WTC11 (cell line): ENCODE data around the gene NAA40. TPM values are rescaled to one million over a fixed set of nuclear protein-coding genes. Genes with fewer than 3 reads are reported as not detected.

Experiments
- ATAC-seq: fragments of 200-7000 bp; cut with Tn5 transposase; 2 replicates; pipeline ENCODE4 v1.10.0; 2021; ENCODE audit warnings: mild to moderate bottlenecking, moderate library complexity
- CTCF ChIA-PET: fragments of 300-600 bp; sonication (Branson Sonifier 250); formaldehyde crosslinking; loops from one replicate; lab custom pipeline; 2021; ENCODE audit warnings: antibody characterized with exemption; lab: Charles Lee
- POLR2A ChIA-PET: fragments of 350-600 bp; sonication (Branson Sonifier 250); formaldehyde crosslinking; loops from one replicate; lab custom pipeline; 2021; ENCODE audit warnings: antibody characterized with exemption; lab: Charles Lee
- DNase-seq: peaks from one replicate; pipeline ENCODE4 v3.0.0; 2021; ENCODE audit warnings: low spot score
- H3K27ac Mint-ChIP-seq: 2 replicates; pipeline ENCODE4 v1.8.0; 2021; ENCODE audit warnings: mixed read lengths
- H3K27me3 Mint-ChIP-seq: 2 replicates; pipeline ENCODE4 v1.8.0; 2021; ENCODE audit warnings: low read depth, mild to moderate bottlenecking, moderate library complexity, mixed read lengths
- H3K36me3 Mint-ChIP-seq: 2 replicates; pipeline ENCODE4 v1.8.0; 2021; ENCODE audit warnings: mixed read lengths
- H3K4me1 Mint-ChIP-seq: 2 replicates; pipeline ENCODE4 v1.8.0; 2022; ENCODE audit warnings: mixed read lengths
- H3K4me3 Mint-ChIP-seq: 2 replicates; pipeline ENCODE4 v1.8.0; 2021; ENCODE audit warnings: mild to moderate bottlenecking, moderate library complexity, mixed read lengths
- H3K9me3 Mint-ChIP-seq: 2 replicates; pipeline ENCODE4 v1.8.0; 2021; ENCODE audit warnings: mixed read lengths
- ATF1 ChIP-seq: sonication (generic); formaldehyde crosslinking; IDR thresholded peaks from 2 replicates; pipeline ENCODE4 v1.8.1; 2023; ENCODE audit warnings: mild to moderate bottlenecking, moderate library complexity, missing genetic modification reagents
- CREB1 ChIP-seq: sonication (generic); formaldehyde crosslinking; IDR thresholded peaks from 2 replicates; pipeline ENCODE4 v1.8.0; 2023; ENCODE audit warnings: mild to moderate bottlenecking, missing genetic modification reagents
- CREM ChIP-seq: sonication (generic); formaldehyde crosslinking; IDR thresholded peaks from 2 replicates; pipeline ENCODE4 v1.8.1; 2022; ENCODE audit warnings: mild to moderate bottlenecking, missing genetic modification reagents, moderate library complexity
- MYBL2 ChIP-seq: sonication (generic); formaldehyde crosslinking; IDR thresholded peaks from 2 replicates; pipeline ENCODE4 v1.8.1; 2023; ENCODE audit warnings: mild to moderate bottlenecking, moderate library complexity, missing genetic modification reagents
- NFYB ChIP-seq: sonication (generic); formaldehyde crosslinking; conservative IDR thresholded peaks from 2 replicates; pipeline ENCODE4 v1.8.0; 2022; ENCODE audit warnings: low read depth, missing genetic modification reagents
- RORB ChIP-seq: fragments of 250-450 bp; sonication (Bioruptor Pico); IDR thresholded peaks from 2 replicates; pipeline ENCODE4 v1.9.0; 2021; ENCODE audit warnings: mild to moderate bottlenecking
- SMAD3 ChIP-seq: sonication (generic); formaldehyde crosslinking; IDR thresholded peaks from 2 replicates; pipeline ENCODE4 v1.8.0; 2022; ENCODE audit warnings: missing genetic modification reagents, mild to moderate bottlenecking, borderline replicate concordance
- TCF7 ChIP-seq: sonication (generic); formaldehyde crosslinking; IDR thresholded peaks from 2 replicates; pipeline ENCODE4 v1.8.0; 2022; ENCODE audit warnings: mild to moderate bottlenecking, low read depth, missing genetic modification reagents, moderate library complexity
- ZBTB21 ChIP-seq: sonication (generic); formaldehyde crosslinking; IDR thresholded peaks from 2 replicates; pipeline ENCODE4 v1.8.1; 2023; ENCODE audit warnings: mild to moderate bottlenecking, missing genetic modification reagents, borderline replicate concordance
- ZNF121 ChIP-seq: sonication (generic); formaldehyde crosslinking; IDR thresholded peaks from 2 replicates; pipeline ENCODE4 v1.8.0; 2023; ENCODE audit warnings: missing genetic modification reagents
- ZNF263 ChIP-seq: sonication (generic); formaldehyde crosslinking; IDR thresholded peaks from 2 replicates; pipeline ENCODE4 v1.8.1; 2022; ENCODE audit warnings: low read depth, mild to moderate bottlenecking, moderate library complexity, missing genetic modification reagents
- ZNF396 ChIP-seq: fragments of 250-450 bp; sonication (Bioruptor Pico); IDR thresholded peaks from 2 replicates; pipeline ENCODE4 v1.8.0; 2021; ENCODE audit warnings: mild to moderate bottlenecking, moderate library complexity, borderline replicate concordance
- ZNF423 ChIP-seq: fragments of 250-450 bp; sonication (Bioruptor Pico); IDR thresholded peaks from 2 replicates; pipeline ENCODE4 v2.1.2; 2022; ENCODE audit warnings: mild to moderate bottlenecking, moderate library complexity
- total RNA-seq: library from RNA; stranded (reverse); gene quantifications from 3 replicates; pipeline ENCODE4 v1.2.3, GENCODE V29; 2021
- TF ChIP-seq, protein P1 (sequence below): fragments of 250-450 bp; sonication (Bioruptor Pico); IDR thresholded peaks from 2 replicates; pipeline ENCODE4 v2.1.2; 2022; ENCODE audit warnings: mild to moderate bottlenecking, moderate library complexity
- TF ChIP-seq, protein P2 (sequence below): sonication (generic); formaldehyde crosslinking; IDR thresholded peaks from 2 replicates; pipeline ENCODE4 v1.8.0; 2023; ENCODE audit warnings: mild to moderate bottlenecking, missing genetic modification reagents
- TF ChIP-seq, protein P3 (sequence below): sonication (generic); formaldehyde crosslinking; IDR thresholded peaks from 2 replicates; pipeline ENCODE4 v1.8.0; 2022; ENCODE audit warnings: mild to moderate bottlenecking, missing genetic modification reagents
- TF ChIP-seq, protein P4 (sequence below): sonication (generic); formaldehyde crosslinking; IDR thresholded peaks from 2 replicates; pipeline ENCODE4 v1.8.0; 2022; ENCODE audit warnings: missing genetic modification reagents
- TF ChIP-seq, protein P5 (sequence below): sonication (generic); formaldehyde crosslinking; IDR thresholded peaks from 2 replicates; pipeline ENCODE4 v1.8.1; 2022; ENCODE audit warnings: mild to moderate bottlenecking, moderate library complexity, missing genetic modification reagents
- TF ChIP-seq, protein P6 (sequence below): sonication (generic); formaldehyde crosslinking; IDR thresholded peaks from 2 replicates; pipeline ENCODE4 v1.8.0; 2022; ENCODE audit warnings: mild to moderate bottlenecking, missing genetic modification reagents
- TF ChIP-seq, protein P7 (sequence below): sonication (generic); formaldehyde crosslinking; IDR thresholded peaks from 2 replicates; pipeline ENCODE4 v1.8.0; 2022; ENCODE audit warnings: mild to moderate bottlenecking, missing genetic modification reagents
- TF ChIP-seq, protein P8 (sequence below): sonication (generic); formaldehyde crosslinking; IDR thresholded peaks from 2 replicates; pipeline ENCODE4 v1.8.1; 2023; ENCODE audit warnings: mild to moderate bottlenecking, missing genetic modification reagents
- TF ChIP-seq, protein P9 (sequence below): sonication (generic); formaldehyde crosslinking; IDR thresholded peaks from 2 replicates; pipeline ENCODE4 v1.8.1; 2022; ENCODE audit warnings: missing genetic modification reagents, borderline replicate concordance

The NAA40 gene
- total RNA-seq, 1 experiment from 2014 or later: 31.8 TPM

DNA sequence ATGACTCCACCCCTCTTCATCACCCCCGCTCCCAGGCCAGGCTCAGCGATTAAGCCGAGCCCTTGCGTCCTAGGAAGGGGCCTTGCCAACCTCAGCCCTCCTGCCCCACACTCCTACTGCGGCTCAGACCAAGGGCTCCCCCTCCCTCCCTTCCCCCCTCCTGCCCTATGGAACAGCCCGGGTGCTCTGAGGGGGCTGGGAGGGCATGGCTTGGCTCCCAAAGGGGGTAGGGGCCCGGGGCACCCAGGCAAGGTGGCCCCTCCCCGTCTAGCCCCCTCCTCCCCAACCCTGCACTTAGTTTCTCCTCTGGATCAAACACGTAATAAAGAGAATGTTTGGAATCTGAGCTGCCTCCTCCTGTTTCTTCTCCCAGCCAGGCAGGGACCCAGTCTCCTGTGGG, 28.1 kb upstream of the NAA40 start (continued):
- TF ChIP-seq RORB: no peak
- TF ChIP-seq ZNF121 (CRISPR knock-in tag): no peak
- TF ChIP-seq CREM (CRISPR knock-in tag): no peak
- TF ChIP-seq, protein P1, sequence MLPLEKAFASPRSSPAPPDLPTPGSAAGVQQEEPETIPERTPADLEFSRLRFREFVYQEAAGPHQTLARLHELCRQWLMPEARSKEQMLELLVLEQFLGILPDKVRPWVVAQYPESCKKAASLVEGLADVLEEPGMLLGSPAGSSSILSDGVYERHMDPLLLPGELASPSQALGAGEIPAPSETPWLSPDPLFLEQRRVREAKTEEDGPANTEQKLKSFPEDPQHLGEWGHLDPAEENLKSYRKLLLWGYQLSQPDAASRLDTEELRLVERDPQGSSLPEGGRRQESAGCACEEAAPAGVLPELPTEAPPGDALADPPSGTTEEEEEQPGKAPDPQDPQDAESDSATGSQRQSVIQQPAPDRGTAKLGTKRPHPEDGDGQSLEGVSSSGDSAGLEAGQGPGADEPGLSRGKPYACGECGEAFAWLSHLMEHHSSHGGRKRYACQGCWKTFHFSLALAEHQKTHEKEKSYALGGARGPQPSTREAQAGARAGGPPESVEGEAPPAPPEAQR: no peak
- no peak for TF ChIP-seq NFYB (CRISPR knock-in tag)
- TF ChIP-seq, protein P2, sequence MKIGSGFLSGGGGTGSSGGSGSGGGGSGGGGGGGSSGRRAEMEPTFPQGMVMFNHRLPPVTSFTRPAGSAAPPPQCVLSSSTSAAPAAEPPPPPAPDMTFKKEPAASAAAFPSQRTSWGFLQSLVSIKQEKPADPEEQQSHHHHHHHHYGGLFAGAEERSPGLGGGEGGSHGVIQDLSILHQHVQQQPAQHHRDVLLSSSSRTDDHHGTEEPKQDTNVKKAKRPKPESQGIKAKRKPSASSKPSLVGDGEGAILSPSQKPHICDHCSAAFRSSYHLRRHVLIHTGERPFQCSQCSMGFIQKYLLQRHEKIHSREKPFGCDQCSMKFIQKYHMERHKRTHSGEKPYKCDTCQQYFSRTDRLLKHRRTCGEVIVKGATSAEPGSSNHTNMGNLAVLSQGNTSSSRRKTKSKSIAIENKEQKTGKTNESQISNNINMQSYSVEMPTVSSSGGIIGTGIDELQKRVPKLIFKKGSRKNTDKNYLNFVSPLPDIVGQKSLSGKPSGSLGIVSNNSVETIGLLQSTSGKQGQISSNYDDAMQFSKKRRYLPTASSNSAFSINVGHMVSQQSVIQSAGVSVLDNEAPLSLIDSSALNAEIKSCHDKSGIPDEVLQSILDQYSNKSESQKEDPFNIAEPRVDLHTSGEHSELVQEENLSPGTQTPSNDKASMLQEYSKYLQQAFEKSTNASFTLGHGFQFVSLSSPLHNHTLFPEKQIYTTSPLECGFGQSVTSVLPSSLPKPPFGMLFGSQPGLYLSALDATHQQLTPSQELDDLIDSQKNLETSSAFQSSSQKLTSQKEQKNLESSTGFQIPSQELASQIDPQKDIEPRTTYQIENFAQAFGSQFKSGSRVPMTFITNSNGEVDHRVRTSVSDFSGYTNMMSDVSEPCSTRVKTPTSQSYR: no peak
- TF ChIP-seq ZBTB21: no peak
- TF ChIP-seq, protein P3, sequence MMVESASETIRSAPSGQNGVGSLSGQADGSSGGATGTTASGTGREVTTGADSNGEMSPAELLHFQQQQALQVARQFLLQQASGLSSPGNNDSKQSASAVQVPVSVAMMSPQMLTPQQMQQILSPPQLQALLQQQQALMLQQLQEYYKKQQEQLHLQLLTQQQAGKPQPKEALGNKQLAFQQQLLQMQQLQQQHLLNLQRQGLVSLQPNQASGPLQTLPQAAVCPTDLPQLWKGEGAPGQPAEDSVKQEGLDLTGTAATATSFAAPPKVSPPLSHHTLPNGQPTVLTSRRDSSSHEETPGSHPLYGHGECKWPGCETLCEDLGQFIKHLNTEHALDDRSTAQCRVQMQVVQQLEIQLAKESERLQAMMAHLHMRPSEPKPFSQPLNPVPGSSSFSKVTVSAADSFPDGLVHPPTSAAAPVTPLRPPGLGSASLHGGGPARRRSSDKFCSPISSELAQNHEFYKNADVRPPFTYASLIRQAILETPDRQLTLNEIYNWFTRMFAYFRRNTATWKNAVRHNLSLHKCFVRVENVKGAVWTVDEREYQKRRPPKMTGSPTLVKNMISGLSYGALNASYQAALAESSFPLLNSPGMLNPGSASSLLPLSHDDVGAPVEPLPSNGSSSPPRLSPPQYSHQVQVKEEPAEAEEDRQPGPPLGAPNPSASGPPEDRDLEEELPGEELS (CRISPR knock-in tag): no peak
- TF ChIP-seq, protein P4, sequence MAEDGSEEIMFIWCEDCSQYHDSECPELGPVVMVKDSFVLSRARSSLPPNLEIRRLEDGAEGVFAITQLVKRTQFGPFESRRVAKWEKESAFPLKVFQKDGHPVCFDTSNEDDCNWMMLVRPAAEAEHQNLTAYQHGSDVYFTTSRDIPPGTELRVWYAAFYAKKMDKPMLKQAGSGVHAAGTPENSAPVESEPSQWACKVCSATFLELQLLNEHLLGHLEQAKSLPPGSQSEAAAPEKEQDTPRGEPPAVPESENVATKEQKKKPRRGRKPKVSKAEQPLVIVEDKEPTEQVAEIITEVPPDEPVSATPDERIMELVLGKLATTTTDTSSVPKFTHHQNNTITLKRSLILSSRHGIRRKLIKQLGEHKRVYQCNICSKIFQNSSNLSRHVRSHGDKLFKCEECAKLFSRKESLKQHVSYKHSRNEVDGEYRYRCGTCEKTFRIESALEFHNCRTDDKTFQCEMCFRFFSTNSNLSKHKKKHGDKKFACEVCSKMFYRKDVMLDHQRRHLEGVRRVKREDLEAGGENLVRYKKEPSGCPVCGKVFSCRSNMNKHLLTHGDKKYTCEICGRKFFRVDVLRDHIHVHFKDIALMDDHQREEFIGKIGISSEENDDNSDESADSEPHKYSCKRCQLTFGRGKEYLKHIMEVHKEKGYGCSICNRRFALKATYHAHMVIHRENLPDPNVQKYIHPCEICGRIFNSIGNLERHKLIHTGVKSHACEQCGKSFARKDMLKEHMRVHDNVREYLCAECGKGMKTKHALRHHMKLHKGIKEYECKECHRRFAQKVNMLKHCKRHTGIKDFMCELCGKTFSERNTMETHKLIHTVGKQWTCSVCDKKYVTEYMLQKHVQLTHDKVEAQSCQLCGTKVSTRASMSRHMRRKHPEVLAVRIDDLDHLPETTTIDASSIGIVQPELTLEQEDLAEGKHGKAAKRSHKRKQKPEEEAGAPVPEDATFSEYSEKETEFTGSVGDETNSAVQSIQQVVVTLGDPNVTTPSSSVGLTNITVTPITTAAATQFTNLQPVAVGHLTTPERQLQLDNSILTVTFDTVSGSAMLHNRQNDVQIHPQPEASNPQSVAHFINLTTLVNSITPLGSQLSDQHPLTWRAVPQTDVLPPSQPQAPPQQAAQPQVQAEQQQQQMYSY (CRISPR knock-in tag): no peak

DNA sequence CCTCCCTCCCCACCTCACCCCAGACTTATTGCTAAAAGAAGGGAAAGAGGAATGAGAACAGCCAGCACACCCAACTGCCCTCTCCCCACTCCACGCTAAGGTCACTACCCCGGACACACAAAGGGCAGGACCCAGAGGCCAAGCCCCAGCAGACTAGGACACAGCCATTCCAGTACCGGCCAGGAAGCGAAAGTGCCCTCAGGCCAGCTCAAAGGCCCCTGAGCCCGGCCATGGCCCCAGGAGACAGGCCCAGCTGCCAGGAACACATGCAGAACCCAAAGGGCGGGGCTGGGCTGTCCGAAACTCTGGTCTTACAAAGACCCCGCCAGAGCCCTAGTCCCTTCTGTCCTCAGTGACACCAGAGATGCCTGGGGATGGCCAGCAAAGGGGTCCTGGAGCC, 27.4 kb upstream of the NAA40 start:
- Mint-ChIP-seq H3K27ac (peak overlapping the region; percentile 53; the same call in 1 of the 2 replicates), H3K4me1 (peaks cover 53% of the 10 kb centered on the region), H3K4me3 (no peak overlapping the region), H3K9me3 (no peaks in the 10 kb centered on the region), H3K36me3 (peaks cover 18% of the 10 kb centered on the region), H3K27me3 (no peaks in the 10 kb centered on the region)
- POLR2A ChIA-PET: interaction anchor here (0.6 to 1.6 kb wide), 3 partner anchors 8 to 1184 kb away, joined by 3 to 6 read pairs (median 3); no protein-coding TSS in a partner anchor
- no peak for DNase-seq
- ATAC-seq: no peak
- CTCF ChIA-PET: interaction anchor here (0.6 to 3.4 kb wide), 8 partner anchors 9 to 144 kb away, joined by 3 to 48 read pairs (median 4); partner anchors contain the start of gene ZFTA
- TF ChIP-seq CREB1 (no peak), MYBL2 (CRISPR knock-in tag) (no peak), TCF7 (CRISPR knock-in tag) (no peak), ZNF396 (CRISPR knock-in tag) (no peak), ZNF423 (CRISPR knock-in tag) (no peak), ATF1 (CRISPR knock-in tag) (no peak), SMAD3 (no peak), RORB (no peak), ZNF263 (CRISPR knock-in tag) (no peak)
- TF ChIP-seq, protein P5, sequence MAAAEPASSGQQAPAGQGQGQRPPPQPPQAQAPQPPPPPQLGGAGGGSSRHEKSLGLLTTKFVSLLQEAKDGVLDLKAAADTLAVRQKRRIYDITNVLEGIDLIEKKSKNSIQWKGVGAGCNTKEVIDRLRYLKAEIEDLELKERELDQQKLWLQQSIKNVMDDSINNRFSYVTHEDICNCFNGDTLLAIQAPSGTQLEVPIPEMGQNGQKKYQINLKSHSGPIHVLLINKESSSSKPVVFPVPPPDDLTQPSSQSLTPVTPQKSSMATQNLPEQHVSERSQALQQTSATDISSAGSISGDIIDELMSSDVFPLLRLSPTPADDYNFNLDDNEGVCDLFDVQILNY (CRISPR knock-in tag): no peak
- TF ChIP-seq, protein P6, sequence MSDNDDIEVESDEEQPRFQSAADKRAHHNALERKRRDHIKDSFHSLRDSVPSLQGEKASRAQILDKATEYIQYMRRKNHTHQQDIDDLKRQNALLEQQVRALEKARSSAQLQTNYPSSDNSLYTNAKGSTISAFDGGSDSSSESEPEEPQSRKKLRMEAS (CRISPR knock-in tag): no peak
- TF ChIP-seq, protein P7, sequence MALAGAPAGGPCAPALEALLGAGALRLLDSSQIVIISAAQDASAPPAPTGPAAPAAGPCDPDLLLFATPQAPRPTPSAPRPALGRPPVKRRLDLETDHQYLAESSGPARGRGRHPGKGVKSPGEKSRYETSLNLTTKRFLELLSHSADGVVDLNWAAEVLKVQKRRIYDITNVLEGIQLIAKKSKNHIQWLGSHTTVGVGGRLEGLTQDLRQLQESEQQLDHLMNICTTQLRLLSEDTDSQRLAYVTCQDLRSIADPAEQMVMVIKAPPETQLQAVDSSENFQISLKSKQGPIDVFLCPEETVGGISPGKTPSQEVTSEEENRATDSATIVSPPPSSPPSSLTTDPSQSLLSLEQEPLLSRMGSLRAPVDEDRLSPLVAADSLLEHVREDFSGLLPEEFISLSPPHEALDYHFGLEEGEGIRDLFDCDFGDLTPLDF: no peak
- TF ChIP-seq, protein P8, sequence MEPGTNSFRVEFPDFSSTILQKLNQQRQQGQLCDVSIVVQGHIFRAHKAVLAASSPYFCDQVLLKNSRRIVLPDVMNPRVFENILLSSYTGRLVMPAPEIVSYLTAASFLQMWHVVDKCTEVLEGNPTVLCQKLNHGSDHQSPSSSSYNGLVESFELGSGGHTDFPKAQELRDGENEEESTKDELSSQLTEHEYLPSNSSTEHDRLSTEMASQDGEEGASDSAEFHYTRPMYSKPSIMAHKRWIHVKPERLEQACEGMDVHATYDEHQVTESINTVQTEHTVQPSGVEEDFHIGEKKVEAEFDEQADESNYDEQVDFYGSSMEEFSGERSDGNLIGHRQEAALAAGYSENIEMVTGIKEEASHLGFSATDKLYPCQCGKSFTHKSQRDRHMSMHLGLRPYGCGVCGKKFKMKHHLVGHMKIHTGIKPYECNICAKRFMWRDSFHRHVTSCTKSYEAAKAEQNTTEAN (CRISPR knock-in tag): no peak
- TF ChIP-seq, protein P9, sequence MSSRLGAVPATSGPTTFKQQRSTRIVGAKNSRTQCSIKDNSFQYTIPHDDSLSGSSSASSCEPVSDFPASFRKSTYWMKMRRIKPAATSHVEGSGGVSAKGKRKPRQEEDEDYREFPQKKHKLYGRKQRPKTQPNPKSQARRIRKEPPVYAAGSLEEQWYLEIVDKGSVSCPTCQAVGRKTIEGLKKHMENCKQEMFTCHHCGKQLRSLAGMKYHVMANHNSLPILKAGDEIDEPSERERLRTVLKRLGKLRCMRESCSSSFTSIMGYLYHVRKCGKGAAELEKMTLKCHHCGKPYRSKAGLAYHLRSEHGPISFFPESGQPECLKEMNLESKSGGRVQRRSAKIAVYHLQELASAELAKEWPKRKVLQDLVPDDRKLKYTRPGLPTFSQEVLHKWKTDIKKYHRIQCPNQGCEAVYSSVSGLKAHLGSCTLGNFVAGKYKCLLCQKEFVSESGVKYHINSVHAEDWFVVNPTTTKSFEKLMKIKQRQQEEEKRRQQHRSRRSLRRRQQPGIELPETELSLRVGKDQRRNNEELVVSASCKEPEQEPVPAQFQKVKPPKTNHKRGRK: no peak
